CD14-positive monocyte (primary cell): Measurements from ENCODE around the gene MXRA7. TPM values are rescaled to one million over a fixed set of nuclear protein-coding genes. Genes with fewer than 3 reads are reported as not detected.

Experiments used
- DNase-seq, 3 donors: peaks; one replicate each; pipeline ENCODE4 v3.0.0-alpha.2; 2011 to 2022
- H2AFZ ChIP-seq: 2 replicates; pipeline ENCODE4 v1.6.0; 2012; ENCODE audit warnings: mild to moderate bottlenecking, low read depth, low read length, inconsistent platforms; ENCODE audit not compliant: insufficient read depth, poor library complexity, severe bottlenecking
- H3K27ac ChIP-seq, 2 donors: 1 replicate in 1 of 2; 2 replicates in 1 of 2; pipeline ENCODE4 v1.5.1; 2012 to 2013; ENCODE audit warnings: low read length in 2 of 2, control low read depth in 1 of 2, inconsistent platforms in 1 of 2, low read depth in 1 of 2, mild to moderate bottlenecking in 1 of 2
- H3K27me3 ChIP-seq, 2 donors: one replicate each; pipeline versions ENCODE4 v1.6.0 to v1.6.1; 2011 to 2013; ENCODE audit warnings: low read length in 2 of 2; ENCODE audit not compliant: control insufficient read depth in 2 of 2, insufficient read depth in 2 of 2
- H3K36me3 ChIP-seq, 2 donors: replicated peaks in 1 of 2; 1 replicate in 1 of 2; 2 replicates in 1 of 2; pipeline versions ENCODE4 v1.5.1 to v1.6.1; 2012 to 2013; ENCODE audit warnings: low read length in 2 of 2, control low read depth in 1 of 2, inconsistent platforms in 1 of 2, mild to moderate bottlenecking in 1 of 2; ENCODE audit not compliant: insufficient read depth in 2 of 2, control insufficient read depth in 1 of 2
- H3K4me1 ChIP-seq, 2 donors: 1 replicate in 1 of 2; 2 replicates in 1 of 2; pipeline versions ENCODE4 v1.5.1 to v1.6.1; 2012 to 2013; ENCODE audit warnings: low read length in 2 of 2, control low read depth in 1 of 2, inconsistent platforms in 1 of 2, mild to moderate bottlenecking in 1 of 2, moderate library complexity in 1 of 2; ENCODE audit not compliant: insufficient read depth in 2 of 2, control insufficient read depth in 1 of 2
- H3K4me2 ChIP-seq: replicated peaks from 2 replicates; pipeline ENCODE3; 2012; ENCODE audit warnings: low read length, moderate library complexity, mild to moderate bottlenecking; ENCODE audit not compliant: poor library complexity, severe bottlenecking; ENCODE audit errors: extremely low read depth
- H3K4me3 ChIP-seq, 3 experiments: fragments of 200-600 bp in 1 of 3; sonication (generic) in 1 of 3; replicated peaks in 1 of 3; 1 replicate in 2 of 3; 2 replicates in 1 of 3; pipeline ENCODE4 v1.5.1; 2011 to 2013; ENCODE audit warnings: low read length in 3 of 3, mild to moderate bottlenecking in 3 of 3, control low read depth in 2 of 3, low read depth in 2 of 3, inconsistent platforms in 1 of 3, moderate library complexity in 1 of 3
- H3K79me2 ChIP-seq: 2 replicates; pipeline ENCODE4 v1.6.0; 2012; ENCODE audit warnings: mild to moderate bottlenecking, control low read depth, inconsistent platforms, low read length, moderate library complexity; ENCODE audit not compliant: insufficient read depth
- H3K9ac ChIP-seq: 2 replicates; pipeline ENCODE4 v1.6.0; 2017; ENCODE audit warnings: low read length, mild to moderate bottlenecking; ENCODE audit not compliant: insufficient read depth, poor library complexity, severe bottlenecking
- H3K9me3 ChIP-seq, 2 donors: replicated peaks in 1 of 2; 1 replicate in 1 of 2; 2 replicates in 1 of 2; pipeline versions ENCODE4 v1.5.1 to v1.6.1; 2012 to 2013; ENCODE audit warnings: low read length in 2 of 2, control low read depth in 1 of 2; ENCODE audit not compliant: control insufficient read depth in 1 of 2, insufficient read depth in 1 of 2
- H4K20me1 ChIP-seq: 2 replicates; pipeline ENCODE4 v1.6.0; 2012; ENCODE audit warnings: mild to moderate bottlenecking, low read length, control low read depth, moderate library complexity; ENCODE audit not compliant: insufficient read depth
- H3K27ac Mint-ChIP-seq, 7 donors: one replicate each; pipeline ENCODE4 v1.8.0; 2020; ENCODE audit warnings: mild to moderate bottlenecking in 7 of 7, mixed read lengths in 7 of 7, moderate library complexity in 6 of 7, inconsistent platforms in 2 of 7
- H3K27me3 Mint-ChIP-seq, 3 donors: one replicate each; pipeline ENCODE4 v1.8.0; 2021 to 2022; ENCODE audit warnings: low read depth in 3 of 3, mild to moderate bottlenecking in 3 of 3, mixed read lengths in 3 of 3, moderate library complexity in 3 of 3, inconsistent platforms in 1 of 3
- H3K36me3 Mint-ChIP-seq, 2 donors: one replicate each; pipeline ENCODE4 v1.8.0; 2020; ENCODE audit warnings: mixed read lengths in 2 of 2, inconsistent platforms in 1 of 2, mild to moderate bottlenecking in 1 of 2
- H3K4me1 Mint-ChIP-seq: one replicate; pipeline ENCODE4 v1.8.0; 2020; ENCODE audit warnings: mild to moderate bottlenecking, mixed read lengths
- H3K4me3 Mint-ChIP-seq, 2 donors: one replicate each; pipeline ENCODE4 v1.8.0; 2020; ENCODE audit warnings: mild to moderate bottlenecking in 2 of 2, mixed read lengths in 2 of 2, moderate library complexity in 1 of 2
- H3K9me3 Mint-ChIP-seq, 7 donors: one replicate each; pipeline ENCODE4 v1.8.0; 2020 to 2022; ENCODE audit warnings: mixed read lengths in 7 of 7, mild to moderate bottlenecking in 6 of 7, moderate library complexity in 6 of 7, inconsistent platforms in 2 of 7
- CTCF ChIP-seq: fragments of 200-600 bp; IDR thresholded peaks from one replicate; pipeline ENCODE4 v1.8.0; 2022; ENCODE audit warnings: antibody characterized with exemption, mild to moderate bottlenecking
- WGBS: methylation state at CpG from one replicate; pipeline ENCODE4 v1.1.5; 2013; ENCODE audit warnings: missing lambda C conversion rate; ENCODE audit not compliant: insufficient coverage; 5-methylcytosine and 5-hydroxymethylcytosine counted together
- intact Hi-C, 2 donors: fragments of 100-400 bp; cut with micrococcal nuclease; formaldehyde crosslinking; loops; one replicate each; pipeline versions ENCODE4 v1.15.0 to v1.15.1; 2023
- polyA plus RNA-seq, 3 donors: library from polyadenylated mRNA; depleted of rRNA in 1 of 3; unstranded in 2 of 3; stranded (reverse) in 1 of 3; fragments of 300-500 nt in 2 of 3; fragments of >200 nt in 1 of 3; fragmentation: Illumina TruSeq in 2 of 3; gene quantifications; 1 replicate in 2 of 3; 2 replicates in 1 of 3; pipeline ENCODE4 v1.2.3, GENCODE V29; 2012 to 2021

Gene MXRA7
- polyA plus RNA-seq, 3 donors = 0.13 to 0.81 (median 0.30) TPM

DNA sequence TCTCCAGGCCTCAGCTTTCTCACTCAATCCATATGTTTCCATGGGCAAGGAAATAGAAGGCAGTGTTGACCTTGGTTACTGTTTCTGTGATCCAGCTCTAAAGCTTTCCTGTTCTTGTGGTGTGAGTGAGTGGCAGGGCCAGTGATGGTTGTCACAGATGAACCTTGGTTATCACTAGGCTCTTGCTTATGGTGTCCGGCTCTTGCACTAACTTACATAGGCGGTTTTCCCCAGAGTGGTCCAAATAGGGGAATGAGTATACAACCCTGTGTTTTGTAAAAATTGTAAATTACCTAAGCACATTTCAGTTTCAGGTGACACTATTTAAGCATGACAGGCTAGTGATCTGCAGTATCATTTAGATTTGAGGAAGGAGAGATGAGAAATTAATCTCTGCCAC, 34.0 kb upstream of the MXRA7 start:
- Mint-ChIP-seq H3K4me1 (peaks cover 4% of the 10 kb centered on the region), H3K4me3 (no peak overlapping the region), H3K36me3 (peaks cover 65 to 88% of the 10 kb centered on the region in 2 donors), H3K9me3 (no peaks in the 10 kb centered on the region), H3K27me3 (no peaks in the 10 kb centered on the region), H3K27ac (no peak overlapping the region)
- Histone ChIP-seq H4K20me1 (no peaks in the 10 kb centered on the region), H3K4me3 (no peak overlapping the region), H2AFZ (no peak overlapping the region), H3K4me2 (no peak overlapping the region), H3K9me3 (no peaks in the 10 kb centered on the region), H3K9ac (no peak overlapping the region), H3K79me2 (peaks cover under 1% of the 10 kb centered on the region), H3K27ac (no peak overlapping the region), H3K36me3 (peaks cover 47 to 89% of the 10 kb centered on the region in 2 donors), H3K4me1 (no peaks in the 10 kb centered on the region), H3K27me3 (no peaks in the 10 kb centered on the region)
- WGBS = no CpG with 5 or more reads among the region's 2 CpGs
- DNase-seq = no peak
- TF ChIP-seq CTCF = no peak
- intact Hi-C loops = no loop called here

GRCh38 chr17:76742958-76743357, 32.2 kb upstream of the MXRA7 start:
- Mint-ChIP-seq H3K27me3 (no peaks in the 10 kb centered on the region), H3K9me3 (no peaks in the 10 kb centered on the region), H3K27ac (no peak overlapping the region), H3K36me3 (peaks cover 51 to 70% of the 10 kb centered on the region in 2 donors), H3K4me1 (peaks cover 13% of the 10 kb centered on the region), H3K4me3 (no peak overlapping the region)
- H3K27me3 ChIP-seq = no peaks in the 10 kb centered on the region
- intact Hi-C loops = no loop called here
- H2AFZ ChIP-seq = no peak overlapping the region
- H3K36me3 ChIP-seq = peaks cover 44 to 71% of the 10 kb centered on the region in 2 donors
- no peak overlapping the region for H3K4me3 ChIP-seq
- no peak overlapping the region for H3K4me2 ChIP-seq
- DNase-seq = no peak
- H3K9me3 ChIP-seq = no peaks in the 10 kb centered on the region
- no peak overlapping the region for H3K27ac ChIP-seq
- TF ChIP-seq CTCF = no peak
- peaks cover 18% of the 10 kb centered on the region for H3K79me2 ChIP-seq
- peaks cover 10 to 13% of the 10 kb centered on the region in 2 donors for H3K4me1 ChIP-seq
- peaks cover 3% of the 10 kb centered on the region for H4K20me1 ChIP-seq
- H3K9ac ChIP-seq = no peak overlapping the region
